Body of pancreas (tissue), 4 donors: ENCODE data around the gene CSH2. TPM values are rescaled to one million over a fixed set of nuclear protein-coding genes. Genes with fewer than 3 reads are reported as not detected.
"Not testable (repeated sequence)": the region's sequence is repeated elsewhere in the genome, so short reads cannot be mapped to it uniquely, and the experiment has no call there.

ENCODE experiments used
- ATAC-seq: fragments of 150-250 bp; one replicate; pipeline ENCODE4 v1.9.1; 2016
- DNase-seq, 4 donors: peaks; one replicate each; pipeline ENCODE4 v3.0.0-alpha.2; 2019
- H3K27ac ChIP-seq, 4 donors: fragments of 200-600 bp; sonication (generic); 1 replicate in 3 of 4; 2 replicates in 1 of 4; pipeline versions ENCODE4 v1.5.1 to v1.6.1; 2016 to 2019; ENCODE audit warnings: mild to moderate bottlenecking in 1 of 4, mixed read lengths in 1 of 4, moderate library complexity in 1 of 4
- H3K27me3 ChIP-seq, 2 donors: fragments of 200-600 bp; sonication (generic); one replicate each; pipeline ENCODE4 v1.6.0; 2016; ENCODE audit warnings: mild to moderate bottlenecking in 1 of 2
- H3K36me3 ChIP-seq, 2 donors: fragments of 200-600 bp; sonication (generic); replicated peaks in 1 of 2; 2 replicates each; pipeline ENCODE4 v1.5.1; 2016; ENCODE audit warnings: low read depth in 2 of 2; ENCODE audit not compliant: insufficient read depth in 1 of 2
- H3K4me1 ChIP-seq: fragments of 200-600 bp; sonication (generic); one replicate; pipeline ENCODE4 v1.6.0; 2016
- H3K4me3 ChIP-seq, 2 donors: fragments of 200-600 bp; sonication (generic); 1 replicate in 1 of 2; 2 replicates in 1 of 2; pipeline ENCODE4 v1.5.1; 2016 to 2019
- H3K9me3 ChIP-seq, 3 donors: fragments of 200-600 bp; sonication (generic); 1 replicate in 2 of 3; 2 replicates in 1 of 3; pipeline ENCODE4 v1.5.1; 2016
- CTCF ChIP-seq, 7 experiments: fragments of 450-650 bp in 4 of 7; fragments of 200-600 bp in 3 of 7; sonication (generic) in 3 of 7; IDR thresholded peaks; one replicate each; pipeline ENCODE4 v1.5.1; 2016 to 2019; ENCODE audit warnings: antibody characterized with exemption in 7 of 7
- POLR2A ChIP-seq, 3 donors: fragments of 450-650 bp; IDR thresholded peaks; one replicate each; pipeline ENCODE4 v1.6.1; 2016; ENCODE audit warnings: antibody characterized with exemption in 3 of 3, mild to moderate bottlenecking in 2 of 3
- WGBS, 2 donors: methylation state at CpG; one replicate each; pipeline ENCODE4 v1.1.5; 2017; 5-methylcytosine and 5-hydroxymethylcytosine counted together
- intact Hi-C: fragments of 100-400 bp; cut with DNase I; formaldehyde crosslinking; loops from one replicate; pipeline ENCODE4 v1.15.1; 2023
- total RNA-seq, 2 donors: library from RNA; depleted of rRNA; stranded (reverse); fragments of >200 nt; gene quantifications; one replicate each; pipeline ENCODE4 v1.1.0, GENCODE V29; 2016

Gene CSH2
- total RNA-seq, 2 donors from 2014 or later: not detected

DNA sequence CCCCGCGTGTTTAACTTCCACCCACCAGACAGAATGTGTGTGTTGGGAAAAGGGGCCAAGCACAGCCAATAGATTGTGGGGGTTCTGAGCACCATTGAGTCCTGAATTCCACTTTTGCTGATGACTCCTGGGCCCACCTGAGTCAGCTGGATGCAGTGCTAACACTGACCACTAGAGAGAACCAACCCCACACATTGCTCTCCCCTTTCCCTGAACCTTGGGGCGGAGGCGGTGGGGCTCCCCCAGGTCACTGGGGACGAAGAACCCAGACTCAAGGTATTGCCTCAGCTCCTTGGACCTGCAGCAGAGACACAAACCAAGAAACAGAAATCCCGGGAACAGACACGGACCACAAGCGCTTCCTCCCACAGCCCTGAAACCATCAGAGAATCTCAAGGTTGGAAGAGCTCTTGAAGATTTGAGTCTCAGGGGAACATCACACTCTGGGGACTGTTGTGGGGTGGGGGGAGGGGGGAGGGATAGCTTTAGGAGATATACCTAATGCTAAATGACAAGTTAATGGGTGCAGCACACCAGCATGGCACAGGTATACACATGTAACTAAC, 667 bp upstream of the CSH2 start:
- DNase-seq, H3K4me3 ChIP-seq, H3K4me1 ChIP-seq, H3K36me3 ChIP-seq, H3K27ac ChIP-seq, H3K9me3 ChIP-seq, ATAC-seq, H3K27me3 ChIP-seq, intact Hi-C loops: not testable (repeated sequence)
- WGBS, 2 donors: 74 to 97% methylated on average over 3 to 5 of the region's 8 CpGs

DNA sequence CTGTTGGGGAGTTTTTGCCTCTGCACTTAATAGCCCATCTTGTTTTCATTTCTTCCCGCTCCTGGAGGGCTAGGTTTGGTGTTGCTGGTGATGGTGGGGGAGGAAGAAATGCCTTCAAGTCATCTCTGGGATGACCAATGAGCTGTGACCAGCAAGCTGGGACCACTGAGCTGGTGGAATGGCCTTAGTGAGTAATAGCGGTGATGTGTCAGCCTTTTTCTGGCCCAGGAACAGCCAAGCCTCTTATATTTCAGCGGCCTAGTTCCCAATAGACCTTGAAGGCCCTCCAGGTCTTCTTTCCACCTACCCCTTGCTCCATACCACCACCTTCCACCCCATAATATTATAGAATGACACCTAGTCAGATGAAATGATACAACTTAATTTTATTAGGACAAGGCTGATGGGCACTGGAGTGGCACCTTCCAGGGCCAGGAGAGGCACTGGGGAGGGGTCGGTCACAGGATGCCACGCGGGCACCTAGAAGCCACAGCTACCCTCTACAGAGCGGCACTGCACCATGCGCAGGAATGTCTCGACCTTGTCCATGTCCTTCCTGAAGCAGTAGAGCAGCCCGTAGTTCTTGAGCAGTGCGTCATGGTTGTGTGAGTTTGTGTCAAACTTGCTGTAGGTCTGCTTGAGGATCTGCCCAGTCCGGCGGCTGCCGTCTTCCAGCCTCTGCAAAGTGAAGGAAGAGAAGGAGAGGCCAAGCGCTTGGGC, 1.7 kb downstream of the CSH2 start:
- H3K4me1 ChIP-seq, H3K36me3 ChIP-seq, H3K9me3 ChIP-seq, H3K27ac ChIP-seq, intact Hi-C loops, ATAC-seq, DNase-seq, H3K4me3 ChIP-seq, H3K27me3 ChIP-seq: not testable (repeated sequence)
- 89 to 93% methylated on average over 13 to 14 of the region's 15 CpGs for WGBS, 2 donors

DNA sequence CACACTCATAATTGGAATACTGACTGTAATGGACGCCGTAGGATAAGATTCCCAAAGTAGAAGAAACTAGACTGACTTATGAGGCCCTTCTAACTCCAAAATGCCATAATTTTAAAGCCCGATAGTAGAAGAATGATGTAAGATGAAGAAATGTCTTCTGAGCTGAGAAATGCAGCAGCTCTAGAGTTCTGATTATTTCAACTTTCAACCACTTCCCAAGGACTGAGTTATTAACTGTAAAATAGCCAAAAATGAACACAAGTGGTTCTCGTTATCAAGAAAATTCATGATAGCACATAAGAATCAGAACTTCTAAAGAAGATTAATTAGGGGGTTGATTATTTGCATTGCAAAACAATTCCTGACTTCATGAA, 3.2 kb downstream of the CSH2 start:
- intact Hi-C loops, H3K4me1 ChIP-seq, H3K4me3 ChIP-seq, H3K27ac ChIP-seq, H3K9me3 ChIP-seq, H3K27me3 ChIP-seq, H3K36me3 ChIP-seq, ATAC-seq, DNase-seq: not testable (repeated sequence)
- WGBS, 2 donors: 65 to 69% methylated on average over 4 of the region's 4 CpGs

DNA sequence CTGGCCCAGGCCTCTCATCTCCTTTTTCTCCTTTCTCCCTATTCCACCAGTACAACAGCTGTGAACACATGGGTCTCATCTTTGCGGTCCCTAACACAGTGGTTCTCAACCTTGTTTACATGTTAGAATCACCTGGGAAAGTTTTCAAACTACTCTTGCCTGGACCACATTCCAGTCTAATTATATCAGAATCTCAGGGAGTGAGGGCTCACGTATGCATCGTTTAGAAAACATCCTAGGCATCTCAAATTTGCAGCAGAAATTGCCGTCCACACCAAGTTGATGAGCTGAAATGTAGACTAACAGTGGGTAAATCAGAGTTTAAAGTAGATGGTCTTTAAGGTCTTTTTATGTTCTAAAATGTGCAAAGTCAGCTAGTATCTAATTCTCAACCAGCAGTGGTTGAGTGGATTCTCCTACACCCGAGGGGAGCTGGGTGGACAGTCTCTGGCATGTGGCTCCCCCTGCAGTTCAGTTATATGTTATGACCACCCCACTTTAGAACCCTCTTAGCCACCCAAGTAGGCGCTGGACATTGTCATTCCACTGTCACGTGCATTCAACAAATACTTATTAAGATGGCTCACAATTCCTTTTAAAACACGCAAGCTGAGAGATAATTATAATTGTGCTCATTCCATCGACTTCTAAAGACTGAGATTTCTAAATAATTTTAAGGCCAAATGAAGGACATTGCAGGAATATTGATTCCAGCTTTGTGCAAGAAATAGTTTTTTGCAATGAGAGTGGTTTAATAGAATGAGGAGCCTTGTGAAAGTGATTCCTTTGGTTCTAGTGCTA, 3.8 kb downstream of the CSH2 start:
- H3K27ac ChIP-seq, H3K9me3 ChIP-seq, DNase-seq, H3K36me3 ChIP-seq, H3K27me3 ChIP-seq, intact Hi-C loops, ATAC-seq, H3K4me3 ChIP-seq, H3K4me1 ChIP-seq: not testable (repeated sequence)
- 47 to 48% methylated on average over 9 of the region's 9 CpGs for WGBS, 2 donors

DNA sequence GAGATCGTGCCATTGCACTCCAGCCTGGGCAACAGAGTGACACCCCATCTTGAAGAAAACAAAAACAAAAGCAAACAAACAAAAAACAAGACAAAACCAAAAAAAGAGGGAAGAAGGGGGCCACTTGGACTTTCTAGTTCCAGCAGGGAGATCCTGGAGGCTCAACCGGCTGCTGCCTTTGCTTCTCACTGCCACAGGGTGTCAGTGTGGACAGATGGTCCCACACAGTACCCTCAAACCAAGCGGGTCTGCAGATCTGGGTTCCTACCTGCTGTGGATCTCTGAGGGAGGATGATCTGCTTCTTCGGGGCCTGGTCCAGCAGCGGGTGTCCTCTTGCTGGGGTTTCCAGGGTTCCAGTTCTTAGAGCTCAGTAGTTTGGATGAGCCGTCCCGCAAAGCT, 6.9 kb downstream of the CSH2 start:
- H3K4me1 ChIP-seq, intact Hi-C loops, ATAC-seq, H3K27me3 ChIP-seq, DNase-seq, H3K4me3 ChIP-seq, H3K36me3 ChIP-seq, H3K27ac ChIP-seq, H3K9me3 ChIP-seq: not testable (repeated sequence)
- WGBS, 2 donors: 54 to 72% methylated on average over 4 of the region's 7 CpGs

DNA sequence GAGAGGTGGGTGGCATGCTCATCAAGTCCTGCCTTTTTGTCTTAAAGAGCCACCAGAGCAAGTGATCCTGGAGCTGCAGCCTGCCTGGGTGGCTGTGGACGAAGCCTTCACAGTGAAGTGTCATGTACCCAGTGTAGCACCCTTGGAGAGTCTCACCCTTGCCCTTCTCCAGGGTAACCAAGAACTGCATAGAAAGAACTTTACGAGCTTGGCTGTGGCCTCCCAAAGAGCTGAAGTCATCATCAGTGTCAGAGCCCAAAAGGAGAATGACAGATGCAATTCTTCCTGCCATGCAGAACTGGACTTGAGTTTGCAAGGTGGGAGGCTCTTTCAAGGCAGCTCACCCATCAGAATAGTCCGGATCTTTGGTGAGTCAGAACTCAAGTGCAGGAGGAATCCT, 14.2 kb downstream of the CSH2 start:
- Histone ChIP-seq H3K36me3 (no peaks in the 10 kb centered on the region), H3K4me3 (no peak overlapping the region), H3K27me3 (no peaks in the 10 kb centered on the region), H3K4me1 (no peaks in the 10 kb centered on the region), H3K9me3 (no peaks in the 10 kb centered on the region), H3K27ac (no peak overlapping the region)
- ATAC-seq (no peak), DNase-seq (no peak)
- WGBS, 2 donors: 53 to 81% methylated on average over 3 of the region's 3 CpGs
- intact Hi-C loops: no loop called here
- no peak for TF ChIP-seq CTCF (IDR thresholded peaks at IDR 0.05)
- no peak for TF ChIP-seq POLR2A (IDR thresholded peaks at IDR 0.05)

DNA sequence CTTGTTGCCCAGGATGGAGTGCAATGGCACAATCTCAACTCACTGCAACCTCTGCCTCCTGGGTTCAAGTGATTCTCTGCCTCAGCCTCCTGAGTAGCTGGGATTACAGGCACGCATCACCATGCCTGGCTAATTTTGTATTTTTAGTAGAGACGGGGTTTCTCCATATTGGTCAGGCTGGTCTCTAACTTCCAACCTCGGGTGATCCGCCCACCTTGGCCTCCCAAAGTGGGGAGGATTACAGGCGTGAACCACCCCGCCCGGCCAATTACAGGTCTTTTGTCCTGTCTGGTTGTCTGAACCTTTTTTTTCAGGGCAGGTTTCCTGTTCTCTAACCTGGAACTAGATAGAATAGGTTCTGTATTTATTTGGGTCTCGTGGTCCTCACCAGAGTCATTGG, 17.1 kb downstream of the CSH2 start:
- H3K9me3 ChIP-seq, DNase-seq, H3K4me1 ChIP-seq, H3K27me3 ChIP-seq, H3K36me3 ChIP-seq, ATAC-seq, H3K27ac ChIP-seq, H3K4me3 ChIP-seq, intact Hi-C loops: not testable (repeated sequence)
- 76 to 85% methylated on average over 8 of the region's 8 CpGs for WGBS, 2 donors
